Neural crest cell (in vitro differentiated cells): ENCODE data around the gene ARV1. TPM values are rescaled to one million over a fixed set of nuclear protein-coding genes. Genes with fewer than 3 reads are reported as not detected.
"Not testable (repeated sequence)": the region's sequence is repeated elsewhere in the genome, so short reads cannot be mapped to it uniquely, and the experiment has no call there.

Experiments
- DNase-seq: peaks from one replicate; pipeline ENCODE4 v3.0.0; 2021; ENCODE audit warnings: low read depth, mixed read lengths, low spot score
- H3K27ac Mint-ChIP-seq: one replicate; pipeline ENCODE4 v1.8.0; 2021; ENCODE audit warnings: mild to moderate bottlenecking, mixed read lengths; ENCODE audit not compliant: unreplicated experiment
- H3K27me3 Mint-ChIP-seq: 2 replicates; pipeline ENCODE4 v1.8.0; 2021; ENCODE audit warnings: low read depth, mild to moderate bottlenecking, mixed read lengths
- H3K36me3 Mint-ChIP-seq: 2 replicates; pipeline ENCODE4 v1.8.0; 2021; ENCODE audit warnings: low read depth, mild to moderate bottlenecking, mixed read lengths
- H3K4me1 Mint-ChIP-seq: 2 replicates; pipeline ENCODE4 v1.8.0; 2021; ENCODE audit warnings: mixed read lengths
- H3K4me3 Mint-ChIP-seq: one replicate; pipeline ENCODE4 v1.8.0; 2021; ENCODE audit warnings: mild to moderate bottlenecking, mixed read lengths
- H3K9me3 Mint-ChIP-seq: 2 replicates; pipeline ENCODE4 v1.8.0; 2021; ENCODE audit warnings: mixed read lengths
- CTCF ChIP-seq: fragments of 200-600 bp; sonication (generic); conservative IDR thresholded peaks from 2 replicates; pipeline ENCODE4 v1.5.0; 2021; ENCODE audit warnings: antibody characterized with exemption, mild to moderate bottlenecking
- total RNA-seq: library from RNA; stranded (reverse); gene quantifications from 2 replicates; pipeline ENCODE4 v1.2.1, GENCODE V29; 2021

The ARV1 gene
- total RNA-seq, 1 donor from 2014 or later = 19.2 TPM

GRCh38 chr1:230983811-230984210 lies 4.9 kb downstream of the ARV1 start:
- Mint-ChIP-seq H3K36me3 (no peaks in the 10 kb centered on the region), H3K4me1 (peaks cover 14% of the 10 kb centered on the region), H3K27me3 (no peaks in the 10 kb centered on the region), H3K9me3 (no peaks in the 10 kb centered on the region), H3K4me3 (peak overlapping the region; percentile 42), H3K27ac (no peak overlapping the region)
- TF ChIP-seq CTCF = no peak
- DNase-seq = no peak

GRCh38 chr1:230984622-230985515 lies 6.0 kb downstream of the ARV1 start:
- not testable (repeated sequence) for H3K27ac Mint-ChIP-seq, H3K4me3 Mint-ChIP-seq, H3K36me3 Mint-ChIP-seq, H3K4me1 Mint-ChIP-seq, H3K9me3 Mint-ChIP-seq, H3K27me3 Mint-ChIP-seq, DNase-seq

- Mint-ChIP-seq H3K4me1 (no peaks in the 10 kb centered on the region), H3K27ac (no peak overlapping the region), H3K27me3 (no peaks in the 10 kb centered on the region), H3K4me3 (no peak overlapping the region), H3K9me3 (no peaks in the 10 kb centered on the region), H3K36me3 (no peaks in the 10 kb centered on the region)
- TF ChIP-seq CTCF = no peak
- DNase-seq = no peak
Observed at GRCh38 chr1:230985711-230986110, 6.8 kb downstream of the ARV1 start.

- Mint-ChIP-seq H3K36me3 (peaks cover 6% of the 10 kb centered on the region), H3K27me3 (no peaks in the 10 kb centered on the region), H3K9me3 (no peaks in the 10 kb centered on the region), H3K27ac (no peak overlapping the region), H3K4me1 (no peaks in the 10 kb centered on the region), H3K4me3 (no peak overlapping the region)
- DNase-seq = no peak
- no peak for TF ChIP-seq CTCF
Observed at GRCh38 chr1:230986976-230987375, 8.1 kb downstream of the ARV1 start.

GRCh38 chr1:230987448-230987847 lies 8.6 kb downstream of the ARV1 start:
- H3K27me3 Mint-ChIP-seq = no peaks in the 10 kb centered on the region
- H3K4me1 Mint-ChIP-seq = no peaks in the 10 kb centered on the region
- TF ChIP-seq CTCF = no peak
- no peaks in the 10 kb centered on the region for H3K9me3 Mint-ChIP-seq
- no peak overlapping the region for H3K27ac Mint-ChIP-seq
- peaks cover 10% of the 10 kb centered on the region for H3K36me3 Mint-ChIP-seq
- DNase-seq = no peak
- H3K4me3 Mint-ChIP-seq = no peak overlapping the region

- no peak for DNase-seq
- H3K27ac Mint-ChIP-seq = no peak overlapping the region
- H3K4me3 Mint-ChIP-seq = no peak overlapping the region
- H3K36me3 Mint-ChIP-seq = peaks cover 16% of the 10 kb centered on the region
- H3K27me3 Mint-ChIP-seq = no peaks in the 10 kb centered on the region
- no peak for TF ChIP-seq CTCF
- H3K9me3 Mint-ChIP-seq = no peaks in the 10 kb centered on the region
- no peaks in the 10 kb centered on the region for H3K4me1 Mint-ChIP-seq
Observed at GRCh38 chr1:230992100-230992774, 13.3 kb downstream of the ARV1 start.
